Calu3 (cell line): ENCODE data around the gene KRT80. TPM values are rescaled to one million over a fixed set of nuclear protein-coding genes. Genes with fewer than 3 reads are reported as not detected.

Experiments
- BruUV-seq: library from RNA; stranded (reverse); fragments of 400-500 nt; replicated peaks from 2 replicates; lab custom pipeline; 2021; lab: Mats Ljungman, UMichigan
- CTCF ChIA-PET: fragments of 300-600 bp; sonication (Branson Sonifier 250); formaldehyde crosslinking; loops from one replicate; lab custom pipeline; 2022; ENCODE audit warnings: antibody characterized with exemption; lab: Charles Lee
- DNase-seq: peaks from one replicate; pipeline ENCODE4 v3.0.0; 2022
- H3K27ac Mint-ChIP-seq: one replicate; pipeline ENCODE4 v1.8.0; 2022; ENCODE audit warnings: mixed read lengths; ENCODE audit not compliant: unreplicated experiment
- H3K27me3 Mint-ChIP-seq: one replicate; pipeline ENCODE4 v1.8.0; 2022; ENCODE audit warnings: mixed read lengths; ENCODE audit not compliant: unreplicated experiment
- H3K36me3 Mint-ChIP-seq: one replicate; pipeline ENCODE4 v1.8.0; 2022; ENCODE audit warnings: mild to moderate bottlenecking, moderate library complexity, mixed read lengths; ENCODE audit not compliant: insufficient read depth, unreplicated experiment
- H3K4me1 Mint-ChIP-seq: one replicate; pipeline ENCODE4 v1.8.0; 2022; ENCODE audit warnings: mild to moderate bottlenecking, low read depth, mixed read lengths; ENCODE audit not compliant: unreplicated experiment
- H3K4me3 Mint-ChIP-seq: one replicate; pipeline ENCODE4 v1.8.0; 2022; ENCODE audit warnings: mild to moderate bottlenecking, low read depth, moderate library complexity, mixed read lengths; ENCODE audit not compliant: unreplicated experiment
- H3K9me3 Mint-ChIP-seq: one replicate; pipeline ENCODE4 v1.8.0; 2022; ENCODE audit warnings: low read depth, mixed read lengths; ENCODE audit not compliant: unreplicated experiment
- CTCF ChIP-seq: fragments of 200-600 bp; IDR thresholded peaks from one replicate; pipeline ENCODE4 v1.8.0; 2022; ENCODE audit warnings: antibody characterized with exemption; ENCODE audit not compliant: unreplicated experiment
- intact Hi-C: fragments of 100-400 bp; cut with micrococcal nuclease; formaldehyde crosslinking; loops from one replicate; pipeline ENCODE4 v1.10.0; 2022; ENCODE audit not compliant: unreplicated experiment
- total RNA-seq: library from RNA; stranded (reverse); gene quantifications from 2 replicates; pipeline ENCODE4 v1.2.3, GENCODE V29; 2022

Gene KRT80
- total RNA-seq, 1 experiment from 2014 or later = 45.5 TPM

DNA sequence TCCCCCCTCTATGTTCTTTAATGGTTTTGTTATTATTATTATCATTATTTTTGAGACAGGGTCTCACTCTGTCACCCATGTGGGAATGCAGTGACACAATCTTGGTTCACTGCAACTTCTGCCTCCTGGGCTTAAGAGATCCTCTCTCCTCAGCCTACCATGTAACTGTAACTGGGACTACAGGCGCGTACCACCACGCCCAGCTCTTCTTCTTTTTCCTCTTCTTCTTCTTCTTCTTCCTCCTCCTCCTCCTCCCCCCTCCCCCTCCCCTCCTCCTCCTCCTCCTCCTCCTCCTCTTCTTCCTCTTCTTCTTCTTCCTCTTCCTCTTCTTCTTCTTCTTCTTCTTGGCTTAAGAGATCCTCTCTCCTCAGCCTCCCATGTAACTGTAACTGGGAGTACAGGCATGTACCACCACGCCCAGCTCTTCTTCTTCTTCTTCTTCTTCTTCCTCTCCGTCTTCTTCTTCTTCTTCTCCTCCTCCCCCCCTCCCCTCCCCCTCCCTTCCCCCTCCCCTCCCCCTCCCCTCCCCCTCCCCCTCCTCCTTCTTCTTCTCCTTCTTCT is 35.9 kb upstream of the KRT80 start:
- CTCF ChIA-PET = no interaction called here
- no peak for TF ChIP-seq CTCF
- H3K36me3 Mint-ChIP-seq = peaks cover 32% of the 10 kb centered on the region
- H3K9me3 Mint-ChIP-seq = peaks cover 3% of the 10 kb centered on the region
- no peak overlapping the region for H3K4me3 Mint-ChIP-seq
- no peak for DNase-seq
- no peaks in the 10 kb centered on the region for H3K27me3 Mint-ChIP-seq
- H3K27ac Mint-ChIP-seq = no peak overlapping the region
- H3K4me1 Mint-ChIP-seq = peaks cover 78% of the 10 kb centered on the region
- BruUV-seq = no TSS peak
- intact Hi-C loops = no loop called here

GRCh38 chr12:52226446-52226845 is 34.6 kb upstream of the KRT80 start:
- H3K9me3 Mint-ChIP-seq = peaks cover 3% of the 10 kb centered on the region
- no peak for DNase-seq
- no peak overlapping the region for H3K27ac Mint-ChIP-seq
- TF ChIP-seq CTCF = no peak
- H3K27me3 Mint-ChIP-seq = no peaks in the 10 kb centered on the region
- BruUV-seq = no TSS peak
- H3K4me3 Mint-ChIP-seq = no peak overlapping the region
- peaks cover 78% of the 10 kb centered on the region for H3K4me1 Mint-ChIP-seq
- CTCF ChIA-PET = no interaction called here
- peaks cover 25% of the 10 kb centered on the region for H3K36me3 Mint-ChIP-seq
- intact Hi-C loops = no loop called here

DNA sequence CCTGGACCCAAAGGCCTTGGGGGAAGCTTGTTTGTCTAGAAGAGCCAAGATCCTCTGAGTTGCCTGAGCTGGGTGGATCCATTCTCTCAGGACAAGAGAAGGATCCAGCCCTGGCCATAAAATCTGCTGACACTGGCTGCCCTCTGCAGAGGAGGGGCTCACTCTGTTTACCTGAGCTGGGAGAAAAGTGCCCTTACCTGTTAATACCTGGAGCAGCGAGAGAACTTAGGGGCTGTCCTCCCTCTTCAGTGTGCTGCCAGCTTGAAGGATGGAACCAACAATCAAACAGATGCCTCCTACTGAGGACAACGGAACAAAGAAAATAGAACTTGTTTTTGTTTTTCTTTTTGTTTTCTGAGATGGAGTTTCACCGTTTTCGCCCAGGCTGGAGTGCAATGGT is 33.9 kb upstream of the KRT80 start:
- DNase-seq = no peak
- BruUV-seq = no TSS peak
- intact Hi-C loops = no loop called here
- no peaks in the 10 kb centered on the region for H3K27me3 Mint-ChIP-seq
- no peak for TF ChIP-seq CTCF
- H3K36me3 Mint-ChIP-seq = peaks cover 18% of the 10 kb centered on the region
- CTCF ChIA-PET = no interaction called here
- no peak overlapping the region for H3K4me3 Mint-ChIP-seq
- no peak overlapping the region for H3K27ac Mint-ChIP-seq
- peaks cover 3% of the 10 kb centered on the region for H3K9me3 Mint-ChIP-seq
- H3K4me1 Mint-ChIP-seq = peaks cover 78% of the 10 kb centered on the region

- H3K27me3 Mint-ChIP-seq = no peaks in the 10 kb centered on the region
- CTCF ChIA-PET = no interaction called here
- no peak for DNase-seq
- no peak for TF ChIP-seq CTCF
- H3K4me3 Mint-ChIP-seq = no peak overlapping the region
- BruUV-seq = no TSS peak
- peaks cover 78% of the 10 kb centered on the region for H3K4me1 Mint-ChIP-seq
- H3K9me3 Mint-ChIP-seq = peaks cover 3% of the 10 kb centered on the region
- intact Hi-C loops = no loop called here
- peak overlapping the region; percentile 78 for H3K27ac Mint-ChIP-seq
- H3K36me3 Mint-ChIP-seq = peaks cover 6% of the 10 kb centered on the region
Observed at GRCh38 chr12:52224151-52224550, 32.3 kb upstream of the KRT80 start.
